ENCODE results near the gene VCP. TPM values are rescaled to one million over a fixed set of nuclear protein-coding genes. Genes with fewer than 3 reads are reported as not detected.

The VCP gene
- polyA plus RNA-seq, 4 donors: 248 to 268 (median 263) TPM

GRCh38 chr9:35069020-35069419 lies 3.4 kb downstream of the VCP start:
- no peak for DNase-seq (ENCODE audit: low read depth in 4 of 4, low spot score in 2 of 4)

GRCh38 chr9:35067056-35067455 lies 5.4 kb downstream of the VCP start:
- no peak for DNase-seq (ENCODE audit: low read depth in 4 of 4, low spot score in 2 of 4)

- no peak for DNase-seq (ENCODE audit: low read depth in 4 of 4, low spot score in 2 of 4)
Measured at GRCh38 chr9:35060548-35061207, 11.7 kb downstream of the VCP start.

- DNase-seq (ENCODE audit: low read depth in 4 of 4, low spot score in 2 of 4): no peak
Measured at GRCh38 chr9:35059438-35059837, 13.0 kb downstream of the VCP start.

DNA sequence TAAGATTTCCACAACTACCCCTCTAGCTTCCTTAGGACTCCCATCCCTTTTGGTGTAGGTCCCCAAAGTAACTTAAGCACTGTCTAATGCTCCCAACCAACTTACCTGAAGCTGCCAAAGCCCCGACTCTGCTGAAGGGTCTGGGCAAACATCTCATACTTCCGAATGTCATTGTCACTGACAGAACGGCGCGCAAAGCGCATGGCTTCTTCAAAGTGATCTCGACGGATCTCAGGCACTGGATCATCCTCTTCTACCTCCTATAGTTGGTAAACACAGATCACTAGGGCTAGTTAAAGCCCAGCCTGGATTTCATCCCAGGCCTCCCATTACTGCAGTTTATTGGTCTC lies 15.2 kb downstream of the VCP start:
- DNase-seq (ENCODE audit: low read depth in 4 of 4, low spot score in 2 of 4): no peak

- no peak for DNase-seq (ENCODE audit: low read depth in 4 of 4, low spot score in 2 of 4)
Measured at GRCh38 chr9:35056571-35057270, 15.7 kb downstream of the VCP start.

GRCh38 chr9:35054871-35055644 lies 17.4 kb downstream of the VCP start:
- DNase-seq (ENCODE audit: low read depth in 4 of 4, low spot score in 2 of 4): no peak

DNA sequence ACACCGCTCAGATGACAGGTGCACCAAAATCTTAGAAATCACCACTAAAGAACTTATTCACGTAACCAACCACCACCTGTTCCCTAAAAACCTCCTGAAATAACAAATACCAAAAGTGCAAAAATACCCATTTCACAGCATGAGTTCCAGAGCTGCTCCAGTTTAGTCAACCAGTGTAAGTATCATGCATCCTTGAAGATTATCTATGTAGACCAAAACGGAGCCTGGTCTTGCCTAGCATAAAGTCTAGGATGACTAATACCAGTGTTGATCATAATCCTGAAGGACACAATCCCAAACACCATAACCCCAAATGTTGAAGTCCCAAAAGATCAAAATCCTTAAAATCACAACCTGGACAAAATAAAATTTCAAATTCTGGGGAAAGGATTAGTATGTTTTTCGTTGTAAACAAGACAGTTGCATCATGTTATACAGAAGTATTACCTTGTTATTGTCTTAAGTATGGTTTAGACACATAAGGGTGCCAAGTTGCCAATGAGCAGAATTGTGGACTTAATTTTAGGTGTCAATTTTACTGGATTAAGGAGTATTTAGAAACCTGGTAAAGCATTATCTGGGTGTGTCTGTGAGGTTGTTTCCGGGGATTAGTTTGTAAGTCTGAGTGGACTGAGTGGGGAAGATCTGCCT lies 18.1 kb downstream of the VCP start:
- DNase-seq (ENCODE audit: low read depth in 4 of 4, low spot score in 2 of 4): no peak

DNA sequence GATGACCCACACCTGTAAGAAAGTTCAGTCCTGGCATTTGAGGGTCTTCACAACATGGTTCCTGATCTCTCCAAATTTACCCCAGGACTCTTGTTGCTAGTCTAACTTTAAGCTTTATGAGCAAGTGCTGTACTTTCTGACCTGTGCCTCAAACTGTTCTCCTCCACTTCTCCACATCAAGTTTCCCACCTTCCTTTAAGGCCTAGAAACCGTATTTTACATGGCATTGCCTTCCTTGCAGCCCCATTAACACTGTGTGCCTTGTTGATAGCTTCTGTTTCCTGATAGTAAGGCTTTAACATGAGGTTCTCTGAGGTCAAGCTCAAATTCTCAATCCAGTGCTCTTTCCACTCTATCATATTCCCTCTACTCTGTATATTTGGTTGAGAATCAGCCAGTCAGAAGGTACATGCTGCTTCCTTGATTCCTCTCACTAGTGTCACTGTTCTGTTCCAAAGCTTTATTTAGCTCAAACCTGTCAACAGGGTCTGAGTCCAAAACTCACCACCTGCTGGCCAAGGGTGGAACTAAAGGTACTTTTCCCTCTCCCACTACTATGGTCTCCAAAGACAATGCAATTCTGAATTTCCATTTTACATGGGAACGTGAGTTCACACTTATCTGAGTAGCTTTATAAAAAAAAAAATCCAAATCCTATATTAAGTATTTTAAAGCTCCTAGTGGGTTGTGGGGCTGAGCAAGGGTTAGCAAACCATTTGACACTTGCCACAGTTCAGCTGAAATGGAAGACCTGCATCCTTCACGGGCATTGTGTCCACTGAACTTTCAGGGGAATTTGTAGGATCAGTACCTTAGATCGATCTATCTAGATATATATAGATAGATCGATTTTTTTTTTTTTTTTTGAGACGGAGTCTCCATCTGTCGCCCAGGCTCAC lies 21.1 kb downstream of the VCP start:
- DNase-seq (ENCODE audit: low read depth in 4 of 4, low spot score in 2 of 4): no peak

DNA sequence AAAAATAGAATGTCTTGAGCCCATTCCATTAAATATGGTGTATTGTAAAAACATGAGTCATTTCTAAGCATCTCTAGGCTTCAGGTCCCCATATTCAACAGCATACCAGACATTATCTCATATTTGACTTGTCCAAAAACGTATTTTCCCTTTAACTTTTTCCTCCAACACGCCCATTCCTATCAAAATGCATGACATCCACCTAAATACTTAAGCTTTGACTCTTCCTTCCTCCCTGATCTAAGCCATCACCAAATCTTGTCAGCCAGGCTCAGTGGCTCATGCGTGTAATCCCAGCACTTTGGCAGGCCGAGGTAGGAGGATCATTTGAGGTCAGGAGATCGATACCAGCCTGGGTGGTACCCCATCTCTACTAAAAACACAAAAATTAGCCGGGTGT lies 23.9 kb downstream of the VCP start:
- no peak for DNase-seq (ENCODE audit: low read depth in 4 of 4, low spot score in 2 of 4)

DNA sequence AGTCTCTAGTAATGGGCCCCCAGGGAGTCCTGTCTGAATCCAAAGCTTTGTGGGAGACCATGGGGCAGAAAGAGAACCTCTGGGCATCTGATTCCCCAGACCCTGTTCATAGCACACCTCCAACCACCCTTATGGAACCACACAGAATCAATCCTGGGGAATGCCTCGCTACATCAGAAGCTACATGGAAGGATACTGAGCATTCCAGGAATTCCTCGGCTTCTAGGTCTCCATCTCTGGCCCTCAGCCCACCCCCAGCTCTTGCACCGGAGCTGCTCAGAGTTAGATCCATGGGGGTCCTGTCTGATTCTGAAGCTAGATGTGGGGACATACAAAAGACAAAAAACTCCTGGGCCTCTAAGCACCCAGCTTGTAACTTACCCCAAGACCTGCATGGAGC lies 28.4 kb downstream of the VCP start:
- no peak for DNase-seq (ENCODE audit: low read depth in 4 of 4, low spot score in 2 of 4)

DNA sequence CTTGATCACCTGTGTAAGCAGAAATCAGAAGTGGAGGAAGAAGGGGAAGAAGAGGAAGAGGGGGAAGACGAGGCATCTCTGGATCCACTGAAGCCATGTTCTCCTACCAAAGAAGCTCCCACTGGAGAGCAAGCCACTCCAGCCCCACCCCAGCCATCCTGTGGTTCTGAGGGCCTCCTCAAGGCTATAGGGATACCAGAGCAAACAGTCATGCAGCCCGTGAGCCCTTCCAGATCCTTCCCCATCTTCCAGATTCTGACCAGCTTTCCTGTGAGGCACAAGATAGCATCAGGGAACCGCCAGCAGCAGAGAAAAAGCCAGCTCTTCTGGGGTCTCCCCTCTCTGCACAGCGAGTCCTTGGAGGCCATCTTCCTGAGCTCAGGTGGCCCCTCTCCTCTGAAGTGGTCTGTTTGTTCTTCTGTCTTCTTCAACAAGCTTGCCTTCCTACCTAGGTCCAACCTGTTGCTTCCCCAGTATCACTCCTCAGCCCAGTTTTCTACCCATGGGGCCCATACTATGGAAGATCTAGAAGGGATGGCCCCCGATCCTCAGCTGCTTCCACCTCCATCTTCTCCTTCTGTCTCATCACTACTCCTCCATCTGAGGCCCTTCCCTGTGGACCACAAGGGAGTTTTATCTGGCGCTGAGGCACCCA lies 29.4 kb downstream of the VCP start:
- no peak for DNase-seq (ENCODE audit: low read depth in 4 of 4, low spot score in 2 of 4)

DNA sequence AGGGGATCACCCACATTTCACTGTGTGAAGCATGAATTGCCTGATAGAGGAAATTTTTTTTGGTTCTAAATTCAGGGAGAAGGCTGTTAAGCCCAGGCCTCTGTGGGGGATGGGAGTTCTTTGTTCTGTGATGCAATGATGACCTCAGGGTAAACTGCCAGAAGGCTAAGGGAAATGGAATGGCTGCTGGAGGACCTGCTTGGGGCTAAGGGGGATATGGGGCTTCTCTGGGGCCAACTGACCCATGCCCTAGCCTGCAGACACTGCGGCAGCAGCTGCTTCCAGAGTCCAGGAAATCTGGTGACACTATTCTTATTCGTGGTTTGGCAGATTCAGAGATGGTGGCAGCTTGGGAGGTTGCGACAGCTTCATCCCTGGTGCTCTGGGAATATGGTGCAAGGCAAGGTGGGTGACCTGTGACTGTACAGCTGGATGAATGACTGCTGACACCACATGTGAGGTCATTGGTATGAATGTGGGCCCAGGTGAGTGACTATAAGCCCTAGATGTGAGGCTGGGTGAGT lies 30.3 kb downstream of the VCP start:
- DNase-seq (ENCODE audit: low read depth in 4 of 4, low spot score in 2 of 4): no peak

- peak in 3 of 4 donors; percentile 11 to 21 (median 20) for DNase-seq (ENCODE audit: low read depth in 4 of 4, low spot score in 2 of 4)
Measured at GRCh38 chr9:35035851-35036701, 36.3 kb downstream of the VCP start.

- no peak for DNase-seq (ENCODE audit: low read depth in 4 of 4, low spot score in 2 of 4)
Measured at GRCh38 chr9:35033101-35033500, 39.3 kb downstream of the VCP start.

GRCh38 chr9:35029852-35030251 lies 42.6 kb downstream of the VCP start:
- DNase-seq (ENCODE audit: low read depth in 4 of 4, low spot score in 2 of 4): no peak

GRCh38 chr9:35029241-35029640 lies 43.2 kb downstream of the VCP start:
- DNase-seq (ENCODE audit: low read depth in 4 of 4, low spot score in 2 of 4): no peak

- no peak for DNase-seq (ENCODE audit: low read depth in 4 of 4, low spot score in 2 of 4)
Measured at GRCh38 chr9:35028341-35028740, 44.1 kb downstream of the VCP start.

DNA sequence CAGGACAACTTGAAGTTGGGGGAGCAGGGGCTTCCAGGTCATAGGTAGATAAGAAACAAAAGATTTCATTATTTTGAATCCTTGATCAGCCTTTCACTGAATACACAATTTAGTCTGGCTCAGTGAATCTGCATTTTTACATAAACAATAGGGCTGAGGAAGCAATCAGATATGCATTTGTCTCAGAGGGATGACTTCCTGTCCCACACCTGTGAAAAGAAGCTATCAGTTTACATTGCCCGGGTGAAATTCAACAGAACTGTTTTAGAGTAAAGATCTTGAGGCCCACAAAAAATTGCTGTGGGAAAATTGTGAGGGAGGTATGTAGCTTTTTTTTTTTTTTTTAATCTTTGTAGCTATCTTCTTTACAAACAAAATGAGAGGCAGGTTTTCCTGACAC lies 44.6 kb downstream of the VCP start:
- DNase-seq (ENCODE audit: low read depth in 4 of 4, low spot score in 2 of 4): no peak
